ENCODE measurements around the gene CNTN3.

CNTN3 gene

DNA sequence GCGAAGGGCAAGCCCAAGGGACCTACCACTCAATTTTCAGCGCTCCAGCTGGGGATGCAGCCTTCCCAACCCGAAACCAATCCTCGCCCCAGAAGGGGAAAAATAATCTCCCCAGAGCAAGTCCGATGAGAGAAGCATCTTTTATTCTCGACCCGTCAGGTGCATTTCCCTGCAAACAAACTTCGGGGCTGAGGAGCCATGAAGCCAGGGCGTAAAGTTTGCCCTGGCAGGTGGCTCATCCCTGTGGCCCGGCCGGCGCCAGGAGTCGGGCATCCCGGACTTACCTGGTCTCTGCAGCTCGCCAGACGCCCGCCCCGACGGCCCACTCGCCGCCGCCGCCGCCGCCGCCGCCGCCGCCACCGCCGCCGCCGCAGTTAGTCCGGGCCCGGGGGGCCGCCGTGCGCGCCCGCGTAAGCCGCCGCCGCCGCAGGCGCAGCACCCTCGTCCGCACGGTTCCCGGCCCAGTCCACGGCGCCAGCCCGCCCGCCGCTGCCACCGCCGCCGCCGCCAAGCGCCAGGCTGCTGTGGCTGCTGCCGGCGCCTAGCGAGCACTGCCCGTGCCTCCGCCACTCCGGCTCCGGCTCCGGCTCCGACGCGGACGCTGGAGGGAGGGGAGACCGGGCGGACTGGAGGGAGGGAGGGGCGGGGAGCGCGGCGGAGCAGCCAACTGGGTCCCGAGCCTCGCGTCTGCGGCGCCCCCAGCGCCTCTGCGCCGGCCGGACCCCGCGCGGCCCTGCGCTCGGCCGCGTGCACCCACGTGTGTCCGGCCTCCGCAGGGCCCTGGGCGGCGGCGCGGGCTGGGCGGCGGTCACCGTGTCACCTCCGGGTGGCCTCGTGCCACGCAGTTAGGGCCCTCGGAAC is at the start of gene CNTN3:
CNTN3 (minus strand) TSS at position 553 of the 861 bp plus-strand sequence. CDS start 93,547 bp downstream, outside the sequence.
- no peak for DNase-seq

DNA sequence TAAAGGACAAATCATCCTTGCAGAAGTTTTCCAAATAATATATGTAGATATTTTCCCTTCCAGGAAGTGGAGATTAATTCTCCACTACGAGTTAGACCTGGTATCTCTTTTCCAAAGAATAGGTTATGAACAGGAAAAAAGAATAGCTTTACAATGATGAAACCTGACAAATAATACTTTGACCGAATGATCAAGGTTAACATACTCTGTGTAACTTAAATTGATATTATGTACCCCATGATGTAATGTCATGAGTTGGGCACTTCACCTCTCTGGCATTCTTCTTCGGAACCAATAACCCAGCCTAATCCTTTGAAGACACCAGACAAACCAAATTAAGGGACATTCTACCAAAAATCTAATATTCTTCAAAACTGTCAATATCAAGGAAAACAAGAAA is 48.7 kb upstream of the CNTN3 start:
- DNase-seq = no peak

DNA sequence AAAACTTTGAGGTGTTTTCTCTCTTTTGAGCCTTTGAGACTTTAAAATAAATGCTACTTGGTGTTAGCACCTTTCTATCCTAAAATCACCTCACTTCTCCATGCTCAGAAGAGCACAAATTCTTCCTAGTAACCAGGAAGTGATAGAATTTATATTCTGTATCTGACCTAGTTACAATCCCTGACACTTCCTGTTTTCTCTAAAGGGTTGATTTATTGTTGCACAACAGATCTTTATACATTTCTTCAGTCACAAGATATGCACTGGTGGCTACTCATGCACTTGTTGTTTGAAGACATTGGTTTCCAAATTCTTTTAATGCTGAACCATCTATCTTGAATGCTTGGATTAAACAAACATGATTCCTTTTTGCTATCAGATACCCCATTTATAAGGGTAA is 47.2 kb upstream of the CNTN3 start:
- no peak for DNase-seq

DNA sequence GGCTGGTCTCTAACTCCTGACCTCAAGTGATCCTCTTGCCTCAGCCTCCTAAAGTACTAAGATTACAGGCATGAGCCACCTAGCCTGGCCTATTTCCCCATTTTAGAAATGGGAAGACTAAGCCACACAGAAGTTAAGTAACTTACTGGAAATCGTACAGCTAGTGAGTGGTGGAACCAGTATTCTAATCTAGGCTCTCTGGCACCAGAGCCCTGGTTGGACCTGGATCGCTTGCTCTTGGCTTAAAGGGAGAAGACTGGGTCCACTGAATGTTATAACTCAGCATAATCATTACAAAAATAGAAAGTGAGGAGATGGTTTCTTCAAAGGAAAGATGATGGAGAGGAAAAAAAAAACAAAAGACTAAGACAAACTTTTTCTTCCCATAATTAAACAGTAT is 37.4 kb upstream of the CNTN3 start:
- no peak for DNase-seq

DNA sequence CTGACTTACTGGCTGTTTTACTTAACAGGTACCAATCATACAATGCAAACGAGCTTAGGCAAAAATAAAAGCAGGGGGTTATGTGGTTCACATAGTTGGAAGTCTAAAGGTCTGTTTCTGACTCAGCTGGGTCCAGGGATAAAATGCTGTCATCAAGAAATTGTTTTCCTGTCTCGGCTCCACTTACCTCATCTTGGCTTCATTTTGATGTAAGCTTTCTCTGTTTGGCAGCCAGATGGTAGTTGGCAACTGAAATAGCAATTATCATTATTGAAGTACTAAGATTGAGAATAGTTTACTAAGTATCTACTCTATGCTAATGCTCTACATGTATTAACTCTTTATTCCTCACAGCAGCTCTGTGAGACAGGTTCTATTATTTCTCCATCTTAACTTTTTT is 36.8 kb upstream of the CNTN3 start:
- no peak for DNase-seq

DNA sequence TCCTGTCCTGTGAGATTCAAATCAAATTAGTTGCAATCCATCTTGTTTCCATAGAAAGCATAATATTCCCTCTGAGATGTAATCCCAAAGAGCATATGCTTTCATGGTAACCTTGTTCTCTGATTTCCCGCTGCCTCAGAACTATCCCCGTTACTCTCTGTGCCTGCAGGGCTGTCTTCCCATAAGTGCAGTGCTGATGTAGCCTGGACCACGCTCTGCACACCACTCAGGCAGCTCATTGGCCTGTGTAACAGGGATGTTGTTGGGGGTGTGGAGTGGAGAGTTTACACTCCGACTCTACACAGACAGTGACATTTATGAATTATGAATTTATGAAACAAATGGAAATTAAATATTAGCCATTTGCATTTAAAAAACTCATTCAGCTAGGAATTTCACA is 33.6 kb upstream of the CNTN3 start:
- DNase-seq = no peak

DNA sequence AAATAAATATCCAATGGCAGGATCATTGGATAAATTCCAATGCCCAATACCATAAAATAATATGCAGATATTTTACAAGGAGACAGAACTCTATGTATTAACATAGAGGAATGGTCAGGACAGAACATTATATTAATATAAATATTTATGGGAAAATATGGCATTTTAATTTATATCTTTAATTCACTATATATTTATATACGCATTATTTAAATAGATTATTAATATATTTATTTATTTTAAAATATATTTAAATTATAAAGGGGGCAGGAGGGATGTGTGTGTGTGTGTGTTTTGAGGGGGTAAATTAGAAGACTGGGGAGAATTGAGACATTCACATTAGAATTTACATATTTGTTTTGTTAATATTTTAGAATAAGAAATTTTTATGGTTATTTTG is 31.6 kb upstream of the CNTN3 start:
- DNase-seq = no peak

DNA sequence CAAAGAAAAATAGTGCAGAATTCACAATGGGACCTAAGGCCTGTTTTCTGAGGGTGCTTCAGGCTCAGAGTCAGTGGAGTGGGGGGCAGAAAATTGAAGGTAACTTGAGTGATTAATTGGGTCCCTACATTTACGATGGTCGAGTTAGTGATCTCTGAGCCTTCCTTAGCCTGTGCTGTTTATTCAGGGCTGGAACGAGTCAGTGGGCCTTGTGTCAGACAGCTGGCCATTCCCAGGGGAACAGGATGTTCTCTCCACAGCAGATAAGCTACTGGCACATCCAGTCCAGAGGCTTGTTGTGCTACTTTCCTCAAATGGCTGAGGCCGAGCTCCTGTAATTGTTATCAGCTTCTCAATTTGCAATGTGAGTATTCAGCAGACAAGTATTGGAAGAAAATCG is 29.2 kb upstream of the CNTN3 start:
- DNase-seq = no peak

DNA sequence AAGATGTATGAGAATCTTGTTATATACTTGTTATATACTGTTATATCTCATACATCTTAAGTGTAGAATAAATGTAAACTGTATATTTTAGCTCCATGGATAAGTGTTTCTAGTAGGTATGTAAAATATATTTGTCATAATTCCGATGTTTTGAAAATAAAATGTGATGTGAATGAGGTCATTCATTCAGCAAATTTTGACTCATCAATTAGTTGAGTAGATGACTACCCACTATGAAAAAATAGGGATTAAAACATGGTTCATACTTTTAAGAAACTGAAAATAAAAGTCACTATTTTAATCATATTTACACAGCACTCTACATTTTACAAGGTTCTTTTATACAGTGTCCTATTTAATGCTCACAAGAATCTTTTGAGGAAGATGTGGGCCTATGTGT is 28.4 kb upstream of the CNTN3 start:
- DNase-seq = no peak

DNA sequence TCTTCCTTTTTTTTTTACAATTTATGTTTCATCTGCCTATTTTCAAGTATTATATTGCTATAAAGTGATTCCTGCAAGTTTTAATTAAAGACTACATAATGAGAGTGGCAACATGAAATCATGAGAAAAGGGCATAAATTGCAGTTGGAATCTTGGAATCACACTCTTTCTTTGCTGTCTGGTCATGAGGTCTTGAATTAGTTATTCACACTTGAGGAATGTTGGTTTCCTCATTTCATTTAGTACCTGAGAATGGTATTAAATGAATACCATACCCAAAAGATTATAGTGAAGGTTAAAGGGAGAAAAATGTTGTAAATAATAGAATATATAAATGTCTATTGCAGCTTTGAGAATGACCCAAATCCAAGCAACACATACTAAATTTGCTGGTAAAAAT is 25.8 kb upstream of the CNTN3 start:
- no peak for DNase-seq

DNA sequence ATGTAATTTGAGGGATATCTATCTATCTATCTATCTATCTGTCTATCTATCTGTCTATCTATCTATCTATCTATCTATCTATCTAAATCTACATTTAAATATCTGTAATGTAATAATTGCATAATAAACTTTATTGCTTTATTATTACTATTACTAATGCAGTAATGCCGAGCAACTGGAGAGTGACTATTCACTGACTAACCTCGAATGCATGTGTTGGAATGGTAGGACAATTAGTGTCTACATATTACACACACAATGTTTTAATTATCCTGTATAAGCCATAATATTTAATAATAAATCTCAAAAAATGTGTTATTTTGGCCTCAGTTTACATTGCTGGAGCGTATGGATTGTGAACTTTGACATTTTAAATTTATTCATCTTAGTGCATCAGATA is 25.2 kb upstream of the CNTN3 start:
- DNase-seq = no peak

DNA sequence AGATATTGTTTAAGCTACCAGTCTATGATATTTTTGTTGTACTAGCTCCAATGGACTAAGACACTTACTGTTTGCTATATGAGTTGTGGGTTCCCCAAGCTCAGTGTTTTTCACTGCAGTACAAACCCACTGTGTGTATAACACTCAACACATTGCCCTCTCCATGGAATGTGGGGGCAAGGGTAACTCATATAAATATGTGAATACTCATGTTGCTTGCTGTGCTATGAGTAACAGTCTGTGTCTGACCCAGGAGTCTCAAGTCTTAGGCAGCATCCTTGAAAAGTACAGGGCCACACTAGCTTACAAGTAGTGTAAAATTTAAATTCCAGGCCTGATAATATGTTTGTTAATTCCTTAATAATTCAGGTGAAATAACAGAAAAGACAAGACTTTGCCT is 22.5 kb upstream of the CNTN3 start:
- DNase-seq = no peak

DNA sequence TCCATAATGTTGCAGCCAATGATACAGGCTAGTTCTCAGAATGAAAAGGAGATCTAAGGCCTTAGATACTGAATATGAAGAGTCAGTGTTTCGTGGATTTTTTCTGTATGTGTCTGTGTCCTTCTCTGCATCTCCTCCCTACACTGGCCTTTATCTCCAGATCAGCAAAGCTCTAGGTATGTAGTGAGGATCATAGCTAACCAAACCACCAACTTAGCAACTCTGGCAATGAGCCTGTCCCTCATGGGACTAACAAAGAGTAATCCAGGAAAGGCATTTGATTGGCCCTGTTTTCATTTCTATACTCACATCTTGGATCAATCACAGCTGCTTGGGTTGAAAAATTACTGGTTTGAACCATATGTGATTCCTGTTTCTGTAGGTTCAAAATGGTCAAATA is 18.6 kb upstream of the CNTN3 start:
- DNase-seq = no peak

DNA sequence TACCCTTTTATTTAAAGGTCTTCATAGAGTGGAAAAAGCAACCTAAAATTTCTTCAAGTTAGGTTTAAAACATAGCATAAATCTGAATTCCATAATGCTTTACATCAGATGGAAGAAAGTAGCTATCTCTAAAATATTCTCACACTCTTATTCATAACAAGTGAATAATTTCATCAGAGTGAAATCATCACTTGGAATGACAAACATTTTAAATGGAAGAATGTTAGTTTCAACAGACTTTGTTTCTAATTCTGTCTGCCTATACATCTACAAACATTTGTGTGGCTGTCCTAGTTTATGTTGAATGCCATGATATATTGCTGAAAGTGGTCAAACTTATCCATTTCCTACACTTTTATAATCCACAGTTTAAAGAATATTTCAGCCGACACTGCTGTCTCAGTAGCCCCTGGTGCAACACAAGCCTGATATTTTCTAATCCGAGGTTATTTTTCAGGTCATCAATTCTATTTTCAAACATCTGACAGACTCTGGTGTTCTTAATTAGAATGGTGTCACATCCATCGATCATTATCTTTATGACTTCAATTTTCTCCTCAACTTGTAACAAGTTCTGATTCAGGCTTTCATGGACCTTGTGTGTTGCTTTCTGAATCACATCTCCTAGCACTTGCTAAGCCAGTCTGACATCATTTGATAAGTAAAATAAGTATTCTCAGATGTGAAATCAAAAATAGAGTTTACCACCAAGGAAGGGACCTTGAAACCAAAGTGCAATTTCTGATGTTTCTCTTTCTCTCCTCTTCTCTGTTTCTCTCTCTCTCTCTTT is 17.1 kb upstream of the CNTN3 start:
- DNase-seq = no peak

DNA sequence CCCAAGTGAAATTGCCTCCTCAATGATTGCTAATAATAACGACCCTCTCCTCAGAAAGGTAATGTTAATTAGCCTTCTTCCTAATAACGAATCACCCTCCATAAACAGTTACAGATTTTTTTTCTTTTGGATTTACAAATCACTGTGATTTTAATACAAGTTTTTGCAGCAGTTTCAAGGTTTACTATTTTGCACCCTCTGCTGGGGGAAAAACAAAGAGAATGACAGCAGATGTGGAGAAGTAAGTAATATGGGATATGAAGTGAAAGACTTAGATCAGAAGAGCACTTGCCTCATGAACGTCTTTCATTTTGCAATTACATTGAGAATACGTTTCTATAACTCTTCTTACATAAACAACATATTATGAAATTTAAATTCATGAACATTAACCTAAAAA is 16.1 kb upstream of the CNTN3 start:
- no peak for DNase-seq

DNA sequence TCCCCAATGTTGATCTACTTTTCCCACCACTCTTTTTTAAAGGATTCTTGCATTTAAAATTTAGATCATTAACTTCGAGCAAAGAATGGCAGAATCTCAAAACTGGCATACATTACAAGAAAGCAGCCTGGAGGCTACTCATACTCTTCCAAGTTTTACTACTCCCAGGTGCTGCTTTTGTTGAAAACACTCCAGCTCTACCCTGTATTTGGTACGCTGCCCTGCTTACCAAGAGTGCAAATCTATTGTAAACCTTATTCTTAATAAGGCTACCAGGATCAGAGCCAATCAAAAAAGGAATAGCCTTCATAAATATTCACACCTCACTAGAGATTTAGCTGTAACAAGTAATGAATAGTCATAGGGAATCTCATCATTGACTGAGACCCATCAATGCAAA is 11.6 kb upstream of the CNTN3 start:
- no peak for DNase-seq

DNA sequence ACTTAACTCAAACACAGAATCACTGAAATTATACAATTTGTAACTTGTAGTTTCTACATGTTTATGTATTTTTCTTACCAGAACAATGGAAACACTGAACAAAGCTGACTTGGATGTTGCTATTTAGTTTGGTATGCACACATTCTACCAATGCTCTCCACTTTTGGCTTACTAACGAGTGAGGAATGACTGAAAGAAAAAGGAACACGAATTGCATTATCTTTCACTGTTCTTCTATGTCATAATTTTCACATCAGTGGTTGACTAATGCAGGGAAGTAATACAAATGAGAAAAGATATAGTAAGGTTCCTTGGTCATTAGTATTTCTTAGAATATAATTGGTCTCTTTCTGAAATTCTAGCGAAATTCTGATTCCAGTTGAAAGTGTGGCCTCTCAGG is 9.8 kb upstream of the CNTN3 start:
- no peak for DNase-seq

DNA sequence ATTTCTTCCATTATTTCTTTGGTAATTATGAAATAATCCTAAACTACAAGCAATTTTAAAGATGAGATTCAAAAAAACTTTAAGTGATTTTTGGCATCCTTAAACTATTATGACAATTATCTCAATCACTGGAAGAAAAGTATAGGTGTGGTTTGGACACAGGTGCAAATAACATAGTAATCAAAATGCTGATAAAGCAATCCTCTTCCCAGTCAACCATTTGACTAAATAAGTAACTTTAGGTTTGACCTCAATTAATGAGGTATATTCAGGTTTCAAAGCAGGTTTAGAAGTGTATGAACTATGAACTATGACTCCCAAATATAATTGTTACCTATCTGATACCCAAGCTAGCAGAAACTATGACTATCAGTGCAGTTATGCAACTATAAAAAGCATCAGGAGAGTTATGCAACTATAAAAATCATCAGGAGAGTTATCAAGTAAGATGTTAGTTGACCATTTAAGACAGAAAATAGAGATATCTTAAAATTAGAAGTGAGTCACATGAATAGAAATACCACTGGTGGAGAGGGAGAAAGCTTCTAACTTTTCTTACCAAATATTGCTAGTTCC is 8.9 kb upstream of the CNTN3 start:
- DNase-seq = no peak

DNA sequence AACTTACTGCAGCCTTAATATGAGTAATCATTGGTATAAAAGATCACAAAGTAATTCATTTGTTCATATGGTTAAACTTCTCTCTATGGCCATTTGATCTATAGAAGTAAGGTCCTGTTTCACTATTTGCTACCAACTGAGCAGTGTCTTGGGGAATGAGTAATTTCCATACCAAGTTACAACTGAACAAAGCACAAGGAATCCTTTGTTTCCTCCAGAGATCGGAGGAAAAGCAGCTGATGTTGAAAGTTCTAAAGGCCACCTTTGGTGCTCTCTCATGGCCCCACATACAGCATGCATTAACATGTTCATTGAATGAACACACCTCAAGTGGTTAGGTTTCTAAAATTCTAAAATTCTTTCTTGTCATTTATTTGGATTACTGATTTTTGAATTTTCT is 7.1 kb upstream of the CNTN3 start:
- no peak for DNase-seq

DNA sequence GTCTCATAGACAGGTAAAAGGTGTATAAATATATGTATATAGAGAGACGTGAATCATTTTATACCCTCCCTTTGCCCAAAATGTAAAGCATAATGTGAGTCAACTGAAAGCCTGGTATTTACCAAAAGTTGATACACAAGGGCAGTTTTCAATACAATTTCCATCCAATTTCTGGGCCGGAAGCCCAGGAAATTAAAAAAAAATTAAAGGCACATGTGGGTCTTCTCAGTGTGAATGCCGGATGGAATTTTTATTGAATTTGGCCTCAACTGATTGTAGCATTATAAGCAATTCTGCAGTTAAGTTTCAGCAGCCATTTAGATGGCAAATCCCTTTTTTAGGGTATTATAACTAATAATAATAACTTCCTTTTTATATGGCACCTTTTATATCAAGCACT is 3.3 kb upstream of the CNTN3 start:
- no peak for DNase-seq

DNA sequence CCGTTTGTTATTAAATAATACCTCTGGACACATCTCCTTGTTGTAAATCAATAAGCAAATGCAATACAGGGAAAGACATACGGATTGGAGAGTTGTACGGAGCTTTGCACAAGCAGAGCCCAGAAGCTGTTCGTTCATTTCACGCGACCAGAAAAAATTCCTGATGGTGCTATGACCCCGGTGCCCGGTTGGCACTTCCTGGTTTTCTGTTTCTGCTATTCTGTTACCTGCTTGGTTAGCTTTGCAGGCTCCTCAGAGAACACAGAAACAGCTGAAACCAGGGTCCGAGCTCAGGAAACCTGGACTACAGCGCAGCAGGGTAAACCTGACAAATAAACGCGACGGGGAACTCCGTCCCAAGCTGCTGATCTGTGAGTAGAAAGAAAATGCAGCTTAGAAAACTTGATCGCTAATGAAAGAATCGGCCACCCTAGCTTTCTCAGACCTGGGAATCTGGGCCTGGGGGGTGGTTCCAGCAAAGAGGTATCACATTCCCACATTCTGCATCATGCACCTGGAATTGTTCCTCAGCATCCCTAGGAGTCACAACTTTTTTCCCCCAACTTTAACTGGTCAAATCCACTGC is 845 bp downstream of the CNTN3 start:
- DNase-seq = no peak

DNA sequence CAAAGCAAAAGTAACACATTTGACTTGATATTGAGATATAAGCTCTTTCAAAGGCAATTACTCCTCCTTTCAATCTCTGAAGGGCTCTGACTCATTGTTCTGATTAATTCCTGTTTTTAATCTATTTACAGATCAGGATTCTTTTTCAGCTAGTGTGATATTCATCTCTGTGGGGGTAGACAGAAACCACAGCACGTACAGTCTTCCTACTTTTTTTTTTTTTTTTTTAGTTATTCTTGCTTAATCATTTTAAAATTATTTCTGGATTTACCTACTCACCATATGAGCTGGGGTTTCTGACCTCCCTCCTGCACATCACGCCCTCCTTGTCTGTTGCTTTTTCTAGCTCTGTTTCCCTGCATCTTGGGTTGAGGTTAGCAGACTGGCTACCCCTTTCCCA is 1.4 kb downstream of the CNTN3 start:
- no peak for DNase-seq

DNA sequence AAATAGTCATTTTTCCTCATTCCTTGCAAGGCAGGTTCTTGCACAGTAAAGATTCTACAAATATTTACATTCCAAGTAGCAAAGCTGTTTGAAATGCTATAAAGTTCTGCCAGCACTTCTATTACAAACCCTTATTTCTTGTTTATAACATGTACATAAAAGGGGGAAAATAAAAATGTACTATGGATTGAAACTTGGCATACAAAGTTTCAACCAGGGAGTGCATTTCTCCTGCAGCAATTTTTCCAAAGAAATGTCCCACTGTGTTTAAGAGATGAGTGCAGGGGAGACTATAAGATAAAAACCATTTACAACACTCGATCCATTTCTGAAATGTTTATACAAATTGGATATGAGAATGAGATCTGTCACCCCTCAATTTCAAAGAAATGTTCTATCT is 3.3 kb downstream of the CNTN3 start:
- no peak for DNase-seq

DNA sequence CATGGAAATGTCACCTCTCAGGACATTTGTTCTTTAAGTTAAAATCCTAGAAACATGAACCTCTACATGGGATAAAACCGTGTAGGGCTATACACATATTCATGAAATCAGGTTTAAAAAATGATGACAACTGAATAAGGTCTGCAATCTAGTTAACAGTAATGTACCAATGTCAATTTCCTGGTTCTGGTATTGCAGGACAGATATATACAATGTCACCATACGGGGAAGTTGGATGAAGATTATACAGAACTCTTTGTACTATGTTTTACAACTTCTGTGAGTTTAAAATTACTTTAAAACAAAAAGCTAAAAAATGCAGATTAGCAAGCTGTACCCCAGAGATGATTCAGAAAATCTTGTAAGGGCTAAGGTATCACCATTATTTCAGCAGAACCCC is 6.7 kb downstream of the CNTN3 start:
- DNase-seq = no peak
